Activated CD4-positive, alpha-beta memory T cell treated with anti-CD3 and anti-CD28 coated beads, Interleukin-2, amount 10 ng/mL, durations not matched to agents 7 days and 5 days (primary cell): ENCODE measurements around the gene SMYD3. TPM values are rescaled to one million over a fixed set of nuclear protein-coding genes. Genes with fewer than 3 reads are reported as not detected.

Experiments
- CTCF ChIA-PET: fragments of 350-600 bp; sonication (Branson Sonifier 250); formaldehyde crosslinking; loops from one replicate; lab custom pipeline; 2021; ENCODE audit warnings: antibody characterized with exemption, inconsistent platforms; lab: Charles Lee
- POLR2A ChIA-PET: fragments of 350-600 bp; sonication (Branson Sonifier 250); formaldehyde crosslinking; loops from one replicate; lab custom pipeline; 2021; ENCODE audit warnings: antibody characterized with exemption; lab: Charles Lee
- DNase-seq: peaks from one replicate; pipeline ENCODE4 v3.0.0-alpha.2; 2020
- H3K27ac Mint-ChIP-seq: one replicate; pipeline ENCODE4 v1.8.0; 2021; ENCODE audit warnings: mild to moderate bottlenecking, mixed read lengths
- H3K27me3 Mint-ChIP-seq: one replicate; pipeline ENCODE4 v1.8.0; 2021; ENCODE audit warnings: mixed read lengths
- H3K36me3 Mint-ChIP-seq: one replicate; pipeline ENCODE4 v1.8.0; 2021; ENCODE audit warnings: low read depth, mixed read lengths
- H3K4me1 Mint-ChIP-seq: one replicate; pipeline ENCODE4 v1.8.0; 2021; ENCODE audit warnings: mixed read lengths
- H3K4me3 Mint-ChIP-seq: one replicate; pipeline ENCODE4 v1.8.0; 2021; ENCODE audit warnings: mild to moderate bottlenecking, mixed read lengths
- H3K9me3 Mint-ChIP-seq: one replicate; pipeline ENCODE4 v1.8.0; 2021; ENCODE audit warnings: mixed read lengths
- total RNA-seq, 2 experiments: library from RNA; stranded (reverse); gene quantifications; one replicate each; pipeline ENCODE4 v1.2.3, GENCODE V29; 2021

The SMYD3 gene
- total RNA-seq, 2 experiments from 2014 or later = 15.5 to 18.7 TPM

DNA sequence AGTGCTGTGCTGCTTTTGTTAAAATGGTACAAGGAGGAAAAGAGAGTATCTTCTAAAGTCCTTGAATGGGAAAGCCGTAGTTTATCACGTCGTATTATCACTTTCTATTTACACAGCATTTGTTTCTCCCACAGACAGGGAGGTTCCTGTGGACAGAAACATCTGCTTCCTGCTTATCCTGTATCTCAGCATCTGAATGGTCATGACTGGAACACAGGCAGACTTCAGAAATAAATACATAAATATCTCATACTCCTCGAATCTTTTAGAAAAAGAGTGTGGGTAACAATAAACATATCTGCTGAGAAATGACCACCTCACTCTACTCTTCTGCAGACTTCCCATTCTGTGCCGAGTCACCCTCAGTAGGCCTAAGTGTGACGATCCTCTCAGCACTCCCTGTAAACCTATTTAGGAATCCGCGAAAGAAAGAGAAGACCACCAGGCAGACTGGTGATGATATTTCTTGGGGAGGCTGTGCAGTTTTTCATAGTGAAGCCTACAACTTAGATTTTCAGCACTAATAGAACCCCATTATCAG lies 393.5 kb downstream of the SMYD3 start:
- ChIA-PET CTCF (no interaction called here), POLR2A (no interaction called here)
- no peak overlapping the region for H3K4me3 Mint-ChIP-seq
- peaks cover 9% of the 10 kb centered on the region for H3K4me1 Mint-ChIP-seq
- no peak for DNase-seq
- no peaks in the 10 kb centered on the region for H3K27me3 Mint-ChIP-seq
- H3K9me3 Mint-ChIP-seq = peaks cover 2% of the 10 kb centered on the region
- H3K36me3 Mint-ChIP-seq = no peaks in the 10 kb centered on the region
- no peak overlapping the region for H3K27ac Mint-ChIP-seq

DNA sequence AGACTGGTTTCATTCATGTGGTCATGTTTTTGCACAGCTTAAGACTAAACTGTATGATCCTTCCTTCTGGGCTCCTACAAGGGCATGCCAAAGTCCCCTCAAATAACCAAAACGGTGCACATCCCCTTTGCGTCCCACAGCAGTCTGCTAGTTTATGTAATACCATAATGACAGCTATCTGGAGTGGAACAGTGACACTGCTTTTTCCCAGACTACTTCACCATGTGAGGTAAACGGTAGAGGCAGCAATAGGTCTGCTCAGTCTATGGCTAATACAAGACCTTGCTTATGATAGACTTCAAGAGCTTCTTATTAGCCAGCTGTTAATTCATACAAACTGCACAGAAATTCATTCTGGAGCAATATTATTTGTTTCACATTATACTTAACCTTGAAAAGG lies 395.5 kb downstream of the SMYD3 start:
- no peaks in the 10 kb centered on the region for H3K27me3 Mint-ChIP-seq
- H3K36me3 Mint-ChIP-seq = no peaks in the 10 kb centered on the region
- no peak overlapping the region for H3K4me3 Mint-ChIP-seq
- no peak overlapping the region for H3K27ac Mint-ChIP-seq
- CTCF ChIA-PET = no interaction called here
- DNase-seq = no peak
- peaks cover 2% of the 10 kb centered on the region for H3K9me3 Mint-ChIP-seq
- POLR2A ChIA-PET = no interaction called here
- no peaks in the 10 kb centered on the region for H3K4me1 Mint-ChIP-seq

DNA sequence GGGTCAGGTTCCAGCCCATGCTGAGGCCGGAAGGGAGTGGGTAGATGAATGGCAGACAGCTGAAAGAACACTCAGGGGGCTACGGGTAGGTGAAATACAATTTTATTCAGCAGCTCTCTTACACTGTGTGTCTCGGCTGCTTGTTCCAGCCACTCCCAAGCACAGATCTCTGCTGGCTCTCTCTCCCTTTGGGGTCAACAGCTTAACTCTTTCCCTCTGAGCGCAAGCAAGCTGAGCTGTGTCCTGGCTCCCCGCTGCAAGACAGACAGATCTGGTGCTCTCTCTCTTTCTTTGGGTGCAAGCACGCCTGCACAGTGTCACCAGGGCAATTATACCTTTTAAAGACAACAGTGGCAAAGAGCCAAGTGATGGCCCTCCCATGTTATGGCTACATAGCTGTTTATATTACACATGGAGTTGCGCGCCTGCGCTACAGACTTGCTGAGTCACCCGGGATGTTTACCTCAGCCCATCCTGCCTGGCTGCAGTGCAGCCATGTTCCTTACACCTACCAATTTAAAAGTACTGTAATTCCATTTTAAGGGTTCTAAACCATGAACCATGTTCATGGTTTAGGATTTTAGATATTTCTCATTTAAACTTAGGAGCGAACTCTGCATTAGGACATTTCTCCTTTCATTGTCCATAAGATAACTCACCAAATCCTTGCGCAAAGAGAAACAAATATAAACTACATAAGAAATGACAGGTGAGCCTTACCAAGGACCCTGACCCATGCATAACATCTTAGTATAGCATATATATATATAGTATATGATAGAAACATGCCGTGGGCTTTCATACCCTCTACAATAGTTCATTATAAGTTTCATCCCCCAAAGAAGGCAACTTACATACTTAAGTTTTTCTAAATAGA lies 396.5 kb downstream of the SMYD3 start:
- Mint-ChIP-seq H3K4me3 (no peak overlapping the region), H3K27ac (no peak overlapping the region), H3K27me3 (no peaks in the 10 kb centered on the region), H3K9me3 (peaks cover 2% of the 10 kb centered on the region), H3K4me1 (no peaks in the 10 kb centered on the region), H3K36me3 (no peaks in the 10 kb centered on the region)
- no peak for DNase-seq
- ChIA-PET POLR2A (no interaction called here), CTCF (no interaction called here)

DNA sequence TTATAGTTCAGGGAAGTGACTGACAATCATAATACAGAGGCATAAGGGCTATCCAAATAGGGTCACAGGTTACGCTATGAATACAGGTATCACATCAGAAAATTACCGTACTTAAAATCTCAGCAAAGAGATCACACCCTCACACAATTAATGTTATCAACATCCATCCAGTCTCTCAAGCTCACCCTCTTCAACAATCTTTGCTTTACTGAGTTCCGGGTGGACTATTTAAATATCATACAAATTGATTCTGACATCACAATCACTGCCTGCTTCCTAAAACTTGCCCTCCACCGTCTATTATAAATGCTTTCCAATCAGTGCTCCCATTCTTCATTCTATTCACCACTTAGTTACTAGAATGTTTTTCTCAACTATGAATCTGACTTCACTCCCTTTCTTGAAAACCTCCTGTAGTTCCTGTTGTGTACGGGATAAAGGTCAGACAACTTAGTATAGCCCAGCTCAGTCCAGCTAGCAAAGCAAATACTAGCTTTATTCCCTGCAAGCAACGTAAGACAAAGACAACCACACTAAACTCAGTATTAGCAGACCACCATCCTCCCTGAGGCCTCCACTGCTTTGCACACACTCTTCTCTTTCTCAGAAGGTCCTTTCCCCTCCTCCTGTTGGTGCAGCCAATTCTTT lies 398.7 kb downstream of the SMYD3 start:
- H3K36me3 Mint-ChIP-seq = no peaks in the 10 kb centered on the region
- H3K4me3 Mint-ChIP-seq = no peak overlapping the region
- CTCF ChIA-PET = no interaction called here
- POLR2A ChIA-PET = no interaction called here
- no peaks in the 10 kb centered on the region for H3K4me1 Mint-ChIP-seq
- no peak overlapping the region for H3K27ac Mint-ChIP-seq
- no peak for DNase-seq
- H3K9me3 Mint-ChIP-seq = peaks cover 2% of the 10 kb centered on the region
- H3K27me3 Mint-ChIP-seq = no peaks in the 10 kb centered on the region

DNA sequence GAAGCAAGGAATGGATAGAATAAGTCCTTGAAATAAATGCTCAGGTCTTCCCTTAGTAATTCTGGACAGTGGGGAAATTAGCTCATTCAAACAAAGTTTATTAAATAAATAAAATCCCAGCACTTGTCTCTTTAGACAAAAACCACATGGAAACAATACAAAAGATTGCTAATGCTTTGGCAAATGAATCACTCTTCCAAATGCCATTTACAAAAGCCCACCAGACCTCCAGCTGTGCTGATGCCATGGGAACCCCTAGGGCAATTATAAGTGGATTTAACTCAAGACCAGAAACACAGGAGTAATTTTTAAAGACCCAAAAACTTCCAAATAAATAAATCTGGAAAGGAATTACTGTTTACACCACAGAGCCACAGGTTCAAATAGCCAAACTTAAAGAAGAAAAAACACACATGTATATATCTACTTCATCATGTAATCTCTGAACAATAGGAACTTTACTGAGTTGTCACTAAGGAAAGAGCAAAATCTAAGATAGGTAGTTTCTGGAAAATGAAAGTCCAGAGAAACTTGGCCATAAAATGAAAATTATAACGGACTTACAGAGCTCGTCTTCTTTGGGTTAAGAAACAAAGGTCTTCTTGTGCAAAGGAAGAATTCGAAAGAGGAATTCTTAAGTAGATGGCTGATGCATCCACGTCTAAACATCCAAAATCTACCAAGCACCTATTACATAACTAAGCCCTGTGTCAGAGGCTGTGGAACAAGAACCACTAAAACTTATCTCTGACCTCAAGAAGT lies 399.4 kb downstream of the SMYD3 start:
- Mint-ChIP-seq H3K4me3 (no peak overlapping the region), H3K36me3 (no peaks in the 10 kb centered on the region), H3K27ac (no peak overlapping the region), H3K27me3 (no peaks in the 10 kb centered on the region), H3K4me1 (no peaks in the 10 kb centered on the region), H3K9me3 (peaks cover 2% of the 10 kb centered on the region)
- POLR2A ChIA-PET = no interaction called here
- no peak for DNase-seq
- CTCF ChIA-PET = no interaction called here

DNA sequence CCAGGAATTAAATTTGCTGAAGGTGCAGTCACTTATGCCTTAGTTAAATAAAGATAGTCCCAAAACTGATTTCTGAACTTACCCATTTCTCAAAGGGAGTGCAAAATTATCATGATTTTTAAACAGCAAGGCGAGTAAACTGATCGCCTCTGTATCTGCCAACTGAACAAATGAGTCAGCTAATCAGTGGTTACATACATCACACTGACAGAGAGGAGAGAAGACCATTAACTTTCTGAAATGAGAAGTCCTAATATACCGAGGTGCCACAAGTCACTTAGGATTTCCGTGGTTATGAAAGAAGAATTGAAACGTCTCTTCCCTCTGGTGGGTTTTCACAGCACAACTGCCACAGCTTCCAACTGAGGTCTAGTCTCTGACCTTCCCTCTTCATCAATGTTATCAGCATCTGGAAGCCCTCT lies 400.7 kb downstream of the SMYD3 start:
- H3K4me3 Mint-ChIP-seq = no peak overlapping the region
- no peaks in the 10 kb centered on the region for H3K27me3 Mint-ChIP-seq
- POLR2A ChIA-PET = no interaction called here
- H3K27ac Mint-ChIP-seq = no peak overlapping the region
- H3K36me3 Mint-ChIP-seq = no peaks in the 10 kb centered on the region
- H3K9me3 Mint-ChIP-seq = peaks cover under 1% of the 10 kb centered on the region
- CTCF ChIA-PET = no interaction called here
- H3K4me1 Mint-ChIP-seq = no peaks in the 10 kb centered on the region
- DNase-seq = no peak

DNA sequence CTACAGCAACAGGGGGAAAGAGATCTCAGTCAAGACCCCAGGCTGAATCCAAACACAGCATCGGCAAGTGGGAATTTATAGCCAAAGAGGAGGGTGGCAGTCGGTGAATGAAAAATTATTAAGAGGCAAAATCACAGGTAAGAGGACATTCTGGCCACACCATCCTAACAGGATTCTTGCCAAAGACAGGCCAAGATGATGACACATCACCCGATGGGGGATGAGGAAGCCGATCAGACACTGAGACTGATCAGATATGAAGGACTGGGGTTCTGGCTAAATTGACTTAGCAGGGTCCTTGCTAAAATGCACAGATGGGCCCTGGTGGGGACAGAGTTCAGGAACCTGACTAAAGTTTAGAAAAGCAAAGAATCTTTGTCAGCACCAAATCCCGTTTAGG lies 402.2 kb downstream of the SMYD3 start:
- Mint-ChIP-seq H3K27me3 (no peaks in the 10 kb centered on the region), H3K27ac (no peak overlapping the region), H3K9me3 (no peaks in the 10 kb centered on the region), H3K36me3 (no peaks in the 10 kb centered on the region), H3K4me3 (no peak overlapping the region), H3K4me1 (no peaks in the 10 kb centered on the region)
- POLR2A ChIA-PET = no interaction called here
- CTCF ChIA-PET = no interaction called here
- no peak for DNase-seq

DNA sequence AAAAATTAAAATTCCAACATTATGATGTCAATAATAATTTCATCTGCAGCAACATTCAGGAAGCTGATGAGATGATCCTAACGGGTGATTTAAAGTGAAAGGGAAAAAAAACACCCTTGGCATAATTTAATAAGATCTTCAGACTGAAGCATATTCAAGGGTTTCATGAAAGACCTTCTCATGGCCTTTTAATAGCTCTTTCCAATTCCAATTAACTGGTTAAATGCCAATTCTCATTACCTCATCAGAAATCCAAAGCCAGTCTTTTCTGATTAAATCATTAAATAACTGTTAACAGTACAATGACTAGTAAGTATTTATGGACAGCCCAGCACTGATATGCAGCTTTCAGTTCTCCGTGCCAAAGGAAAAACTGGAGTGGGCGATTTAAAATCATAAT lies 407.5 kb downstream of the SMYD3 start:
- no peaks in the 10 kb centered on the region for H3K36me3 Mint-ChIP-seq
- no peak for DNase-seq
- ChIA-PET CTCF (no interaction called here), POLR2A (no interaction called here)
- H3K27ac Mint-ChIP-seq = no peak overlapping the region
- no peaks in the 10 kb centered on the region for H3K27me3 Mint-ChIP-seq
- no peaks in the 10 kb centered on the region for H3K9me3 Mint-ChIP-seq
- no peaks in the 10 kb centered on the region for H3K4me1 Mint-ChIP-seq
- no peak overlapping the region for H3K4me3 Mint-ChIP-seq

DNA sequence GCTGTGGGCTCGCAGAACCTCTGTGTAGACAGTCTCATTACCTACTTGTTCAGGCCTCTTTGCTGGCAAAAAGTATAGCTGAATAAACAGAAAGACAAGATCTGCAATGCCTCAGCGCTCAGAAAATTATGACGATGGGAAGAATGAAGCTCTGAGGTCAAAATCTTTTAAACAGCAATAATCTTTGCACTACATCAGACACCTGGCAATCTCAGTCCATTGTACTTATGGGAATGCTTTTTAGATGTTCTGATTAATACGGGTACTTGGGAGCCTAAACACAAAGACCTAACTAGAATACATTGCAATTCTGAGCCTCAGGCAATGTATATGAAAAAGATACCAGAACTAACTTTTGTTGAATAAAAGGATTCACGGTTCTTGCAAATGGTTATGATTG lies 410.7 kb downstream of the SMYD3 start:
- peaks cover 12% of the 10 kb centered on the region for H3K4me1 Mint-ChIP-seq
- CTCF ChIA-PET = no interaction called here
- no peak overlapping the region for H3K4me3 Mint-ChIP-seq
- POLR2A ChIA-PET = no interaction called here
- H3K27me3 Mint-ChIP-seq = no peaks in the 10 kb centered on the region
- H3K27ac Mint-ChIP-seq = no peak overlapping the region
- DNase-seq = no peak
- H3K9me3 Mint-ChIP-seq = peaks cover 10% of the 10 kb centered on the region
- H3K36me3 Mint-ChIP-seq = peaks cover 6% of the 10 kb centered on the region

DNA sequence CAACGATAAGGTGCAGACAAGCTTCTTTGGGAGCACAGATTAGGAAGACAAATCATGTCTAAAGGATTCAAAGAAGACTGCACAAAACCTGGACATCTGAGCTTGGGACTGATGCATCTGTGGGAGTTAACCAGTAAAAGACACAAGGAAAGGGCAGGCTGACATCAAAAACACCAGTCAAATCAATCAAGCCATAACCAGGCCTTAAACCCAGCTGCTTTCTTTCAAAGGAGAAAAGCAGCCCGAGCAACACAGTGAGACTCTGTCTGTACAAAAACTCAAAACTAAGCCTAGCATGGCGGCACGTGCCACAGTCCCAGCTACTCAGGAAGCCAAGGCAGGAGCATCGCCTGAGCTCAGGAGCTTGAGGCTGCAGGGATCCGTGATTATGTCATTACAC lies 411.6 kb downstream of the SMYD3 start:
- no peak for DNase-seq
- ChIA-PET POLR2A (interaction anchor here (1.1 kb wide), 1 partner anchor 17 kb away, joined by 3 read pairs; no protein-coding TSS in a partner anchor), CTCF (no interaction called here)
- Mint-ChIP-seq H3K27me3 (no peaks in the 10 kb centered on the region), H3K4me1 (peaks cover 18% of the 10 kb centered on the region), H3K9me3 (peaks cover 10% of the 10 kb centered on the region), H3K4me3 (no peak overlapping the region), H3K27ac (no peak overlapping the region), H3K36me3 (peaks cover 6% of the 10 kb centered on the region)

DNA sequence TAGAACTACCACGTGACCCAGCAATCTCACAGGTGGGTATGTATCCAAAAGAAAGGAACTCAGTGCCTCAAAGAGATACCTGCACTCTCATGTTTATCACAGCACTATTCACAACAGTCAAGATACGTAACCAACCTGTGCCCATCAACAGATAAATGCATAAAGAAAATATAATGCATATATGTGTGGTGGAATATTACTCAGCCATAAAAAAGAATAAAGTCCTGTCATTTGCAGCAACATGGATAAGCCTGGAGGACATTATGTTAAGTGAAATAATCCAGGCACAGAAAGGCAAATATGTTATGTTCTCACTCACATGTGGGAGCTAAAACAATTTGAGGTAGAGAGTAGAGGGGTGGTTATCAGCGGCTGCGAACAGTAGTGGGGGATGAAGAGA lies 413.8 kb downstream of the SMYD3 start:
- POLR2A ChIA-PET = interaction anchor here (0.7 kb wide), 1 partner anchor 60 kb away, joined by 4 read pairs; no protein-coding TSS in a partner anchor
- Mint-ChIP-seq H3K4me3 (no peak overlapping the region), H3K4me1 (peaks cover 18% of the 10 kb centered on the region), H3K27ac (no peak overlapping the region), H3K9me3 (peaks cover 10% of the 10 kb centered on the region), H3K27me3 (no peaks in the 10 kb centered on the region), H3K36me3 (peaks cover 6% of the 10 kb centered on the region)
- CTCF ChIA-PET = no interaction called here
- no peak for DNase-seq

DNA sequence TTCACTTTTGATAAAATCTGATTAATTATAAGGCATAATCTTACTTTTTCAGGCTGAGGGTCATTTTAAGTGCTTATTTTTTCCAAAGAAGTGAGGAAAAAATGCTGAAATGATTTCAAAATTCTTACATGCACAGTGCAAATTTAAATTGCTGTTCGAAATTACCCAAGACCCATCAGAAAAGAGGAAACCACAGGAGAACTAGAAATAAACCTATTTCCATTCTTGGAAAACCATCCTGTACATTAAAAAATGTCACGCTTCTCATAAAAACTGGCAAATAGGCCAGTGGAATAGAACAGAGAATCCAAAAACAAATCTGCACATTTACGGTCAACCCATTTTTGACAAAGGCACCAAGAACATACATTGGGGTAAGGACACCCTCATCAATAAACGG lies 414.9 kb downstream of the SMYD3 start:
- CTCF ChIA-PET = interaction anchor here (1.2 kb wide), 1 partner anchor 38 kb away, joined by 6 read pairs; no protein-coding TSS in a partner anchor
- Mint-ChIP-seq H3K4me1 (peaks cover 18% of the 10 kb centered on the region), H3K27me3 (no peaks in the 10 kb centered on the region), H3K4me3 (no peak overlapping the region), H3K9me3 (peaks cover 12% of the 10 kb centered on the region), H3K36me3 (peaks cover 6% of the 10 kb centered on the region), H3K27ac (no peak overlapping the region)
- POLR2A ChIA-PET = no interaction called here
- DNase-seq = no peak

DNA sequence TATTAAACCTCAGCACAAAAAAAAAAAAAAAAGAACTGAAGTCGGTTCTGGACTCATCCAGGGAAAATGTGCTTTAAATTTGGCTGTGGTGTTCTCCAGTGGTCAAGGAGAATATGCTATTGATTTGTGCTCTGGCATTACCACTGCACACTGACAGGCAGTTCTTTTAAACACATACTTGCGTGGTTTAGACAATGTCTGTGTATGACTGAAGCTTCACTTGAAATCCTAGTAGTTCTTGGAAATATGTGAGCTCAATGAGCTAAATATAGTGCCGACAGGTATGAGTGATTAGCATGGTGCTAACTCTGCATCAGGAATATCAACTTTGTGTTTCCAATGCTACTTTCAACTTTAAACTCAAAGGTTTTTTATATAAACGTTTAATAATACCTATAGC lies 415.6 kb downstream of the SMYD3 start:
- Mint-ChIP-seq H3K4me3 (no peak overlapping the region), H3K9me3 (peaks cover 17% of the 10 kb centered on the region), H3K4me1 (peaks cover 18% of the 10 kb centered on the region), H3K27ac (no peak overlapping the region), H3K36me3 (peaks cover 6% of the 10 kb centered on the region), H3K27me3 (no peaks in the 10 kb centered on the region)
- CTCF ChIA-PET = interaction anchor here (1.2 kb wide), 1 partner anchor 38 kb away, joined by 6 read pairs; no protein-coding TSS in a partner anchor
- DNase-seq = no peak
- POLR2A ChIA-PET = no interaction called here
